HTR-8/SVneo (cell line): ENCODE measurements around the gene JPH4.

Source experiments
- DNase-seq: peaks from one replicate; pipeline ENCODE4 v3.0.0; 2011; ENCODE audit warnings: low spot score, mixed read lengths; ENCODE audit not compliant: insufficient read length
- FAIRE-seq: peaks from 2 replicates; lab custom pipeline; 2011; peaks lifted over from hg19 to GRCh38; lab: Jason Lieb, UNC

The JPH4 gene

GRCh38 chr14:23566778-23567185 is 11.8 kb downstream of the JPH4 start:
- no peak for DNase-seq

GRCh38 chr14:23566112-23566777 is 12.3 kb downstream of the JPH4 start:
- FAIRE-seq (no peak), DNase-seq (no peak)

More at GRCh38 chr14:23566778-23567185, 11.8 kb downstream of the JPH4 start:
- no peak for FAIRE-seq

- FAIRE-seq (no peak), DNase-seq (no peak)
Observed at GRCh38 chr14:23565626-23566025, 13.0 kb downstream of the JPH4 start.

- DNase-seq = no peak
- FAIRE-seq = no peak
Observed at GRCh38 chr14:23564876-23565275, 13.7 kb downstream of the JPH4 start.

- DNase-seq (no peak), FAIRE-seq (no peak)
Observed at GRCh38 chr14:23564181-23564812, 14.3 kb downstream of the JPH4 start.

- DNase-seq (no peak), FAIRE-seq (no peak)
Observed at GRCh38 chr14:23563473-23564180, 15.0 kb downstream of the JPH4 start.

- FAIRE-seq (no peak), DNase-seq (no peak)
Observed at GRCh38 chr14:23562822-23563472, 15.6 kb downstream of the JPH4 start.

- FAIRE-seq (no peak), DNase-seq (no peak)
Observed at GRCh38 chr14:23561873-23562821, 16.4 kb downstream of the JPH4 start.

- FAIRE-seq = no peak
- no peak for DNase-seq
Observed at GRCh38 chr14:23561259-23561658, 17.3 kb downstream of the JPH4 start.

- no peak for FAIRE-seq
- no peak for DNase-seq
Observed at GRCh38 chr14:23559926-23560520, 18.6 kb downstream of the JPH4 start.

- FAIRE-seq (no peak), DNase-seq (no peak)
Observed at GRCh38 chr14:23559010-23559925, 19.3 kb downstream of the JPH4 start.

- FAIRE-seq = no peak
- no peak for DNase-seq
Observed at GRCh38 chr14:23558346-23559009, 20.1 kb downstream of the JPH4 start.

GRCh38 chr14:23557946-23558345 is 20.6 kb downstream of the JPH4 start:
- DNase-seq (no peak), FAIRE-seq (no peak)

GRCh38 chr14:23557521-23557920 is 21.1 kb downstream of the JPH4 start:
- DNase-seq (no peak), FAIRE-seq (no peak)

- DNase-seq = no peak
- FAIRE-seq = no peak
Observed at GRCh38 chr14:23556700-23557440, 21.7 kb downstream of the JPH4 start.

- FAIRE-seq (no peak), DNase-seq (peak; percentile 82)
Observed at GRCh38 chr14:23555882-23556699, 22.5 kb downstream of the JPH4 start, which contains the start of gene THTPA. TSS of gene THTPA (plus strand) at chr14:23556271. CDS start at chr14:23556758, 487 bp downstream.
